Epithelial cell of esophagus (primary cell): ENCODE data around the gene YAP1.

Experiments used
- DNase-seq: peaks from one replicate; pipeline ENCODE4 v3.0.0; 2010; ENCODE audit warnings: low read depth
- H3K4me3 ChIP-seq: 2 replicates; pipeline ENCODE4 v1.5.1; 2011; ENCODE audit warnings: mild to moderate bottlenecking, low read length, control low read depth
- CTCF ChIP-seq: IDR thresholded peaks from 2 replicates; pipeline ENCODE4 v1.5.1; 2011; ENCODE audit warnings: low read depth, mild to moderate bottlenecking, low read length, control low read depth, inconsistent platforms; ENCODE audit not compliant: insufficient read depth; ENCODE audit errors: missing control alignments

The YAP1 gene

GRCh38 chr11:102184269-102184987 lies 74.2 kb downstream of the YAP1 start:
- no peak overlapping the region for H3K4me3 ChIP-seq
- no peak for TF ChIP-seq CTCF
- DNase-seq: no peak

DNA sequence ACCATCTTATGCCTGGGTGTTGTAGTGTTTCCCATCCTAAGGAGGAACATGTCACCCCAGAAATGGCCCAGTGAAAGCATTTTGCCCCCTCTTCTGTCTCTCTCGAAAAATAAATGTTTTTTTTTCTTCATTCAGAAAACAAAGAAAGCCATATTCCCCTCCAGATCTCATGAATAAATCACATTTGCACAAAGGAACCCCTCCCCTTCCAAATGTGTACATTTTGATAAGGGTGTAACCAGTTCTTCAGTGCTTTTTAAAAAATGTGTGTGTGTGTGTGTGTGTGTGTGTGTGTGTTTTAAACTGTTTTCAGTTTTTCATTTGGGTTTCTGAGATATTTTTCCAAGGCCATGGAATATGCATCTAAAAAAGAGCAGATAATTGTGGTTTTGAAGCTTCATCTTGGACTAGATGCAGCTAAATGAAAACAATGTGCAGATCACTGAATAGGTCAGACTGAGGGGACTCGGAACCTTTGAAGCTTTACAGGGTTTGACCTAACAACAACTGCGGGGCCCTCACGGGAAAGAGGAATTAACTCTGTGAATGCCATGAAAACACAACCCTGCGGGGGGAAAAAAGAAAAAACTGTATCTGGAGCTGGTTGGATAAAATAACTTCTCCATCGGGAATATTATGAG lies 76.4 kb downstream of the YAP1 start:
- TF ChIP-seq CTCF: no peak
- no peak for DNase-seq
- H3K4me3 ChIP-seq: no peak overlapping the region

GRCh38 chr11:102187416-102188151 lies 77.3 kb downstream of the YAP1 start:
- H3K4me3 ChIP-seq: no peak overlapping the region
- DNase-seq: no peak
- no peak for TF ChIP-seq CTCF

GRCh38 chr11:102188488-102188887 lies 78.2 kb downstream of the YAP1 start:
- H3K4me3 ChIP-seq: no peak overlapping the region
- DNase-seq: no peak
- TF ChIP-seq CTCF: no peak

- no peak for TF ChIP-seq CTCF
- H3K4me3 ChIP-seq: no peak overlapping the region
- DNase-seq: no peak
Measured at GRCh38 chr11:102191832-102192231, 81.6 kb downstream of the YAP1 start.

- H3K4me3 ChIP-seq: no peak overlapping the region
- no peak for DNase-seq
- TF ChIP-seq CTCF: no peak
Measured at GRCh38 chr11:102192349-102193066, 82.3 kb downstream of the YAP1 start.
